ENCODE data around the gene A2M.

Gene A2M

DNA sequence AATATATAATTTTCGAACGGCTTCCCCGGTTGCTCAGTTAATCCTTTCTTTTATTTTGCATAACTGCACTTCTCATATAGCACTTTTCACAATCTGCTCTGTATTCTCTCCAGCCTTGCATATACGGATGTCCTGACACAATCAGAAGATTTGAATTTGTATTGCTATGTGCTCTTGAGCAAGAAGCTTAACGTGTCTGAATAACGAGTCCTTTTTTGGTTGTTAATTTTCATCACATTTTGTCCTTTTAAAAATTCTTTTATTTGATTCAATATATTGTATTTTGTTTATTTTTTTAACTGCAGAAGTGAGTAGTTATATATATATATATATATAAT lies 17.6 kb downstream of the A2M start:
- no peak for DNase-seq

DNA sequence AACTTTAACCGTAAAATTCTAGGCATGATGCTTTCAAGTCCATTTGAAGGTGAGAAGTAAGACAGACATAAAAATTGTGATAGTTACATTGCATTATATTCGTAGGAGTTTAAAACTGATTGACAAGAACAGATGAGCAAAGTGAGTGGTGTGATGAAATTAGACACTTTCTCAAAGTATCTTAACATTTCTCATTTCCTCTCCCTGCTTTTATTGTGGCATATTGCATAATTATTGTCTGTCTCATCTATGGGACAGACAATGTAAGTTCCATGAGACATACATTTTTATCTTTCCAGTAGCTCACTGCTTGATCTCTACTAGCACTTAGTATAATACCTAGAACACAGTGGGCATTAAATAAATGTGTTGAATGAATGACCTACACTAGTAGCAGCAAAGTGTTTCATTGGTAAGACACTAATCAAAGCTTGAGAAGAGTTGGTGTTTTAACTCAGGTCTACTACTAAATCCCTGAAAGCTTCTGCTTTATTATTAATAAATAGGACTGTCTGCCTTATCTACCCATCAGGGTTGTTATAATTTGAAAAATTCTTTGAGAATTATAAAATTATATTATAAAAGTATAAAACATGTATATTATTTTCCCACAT lies 19.0 kb downstream of the A2M start:
- DNase-seq: no peak

DNA sequence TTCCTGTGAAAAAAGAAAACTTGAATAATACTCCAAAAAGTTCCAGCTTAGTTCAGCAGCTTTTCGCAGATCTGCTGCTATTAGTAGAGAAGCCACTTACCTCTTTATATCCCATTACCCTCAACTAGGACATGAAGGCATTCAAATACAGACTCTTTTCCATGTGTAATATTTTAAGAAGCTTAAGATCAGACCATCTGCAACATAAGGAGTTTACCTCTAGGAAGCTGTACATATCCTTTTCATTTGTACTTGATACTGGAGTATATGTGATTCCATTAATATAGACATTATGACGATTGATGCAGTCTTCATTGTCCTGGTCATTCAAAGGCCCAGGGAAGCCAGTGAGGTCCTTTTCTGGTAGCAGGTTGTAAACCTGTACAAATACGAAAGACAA lies 20.4 kb downstream of the A2M start:
- DNase-seq: no peak

DNA sequence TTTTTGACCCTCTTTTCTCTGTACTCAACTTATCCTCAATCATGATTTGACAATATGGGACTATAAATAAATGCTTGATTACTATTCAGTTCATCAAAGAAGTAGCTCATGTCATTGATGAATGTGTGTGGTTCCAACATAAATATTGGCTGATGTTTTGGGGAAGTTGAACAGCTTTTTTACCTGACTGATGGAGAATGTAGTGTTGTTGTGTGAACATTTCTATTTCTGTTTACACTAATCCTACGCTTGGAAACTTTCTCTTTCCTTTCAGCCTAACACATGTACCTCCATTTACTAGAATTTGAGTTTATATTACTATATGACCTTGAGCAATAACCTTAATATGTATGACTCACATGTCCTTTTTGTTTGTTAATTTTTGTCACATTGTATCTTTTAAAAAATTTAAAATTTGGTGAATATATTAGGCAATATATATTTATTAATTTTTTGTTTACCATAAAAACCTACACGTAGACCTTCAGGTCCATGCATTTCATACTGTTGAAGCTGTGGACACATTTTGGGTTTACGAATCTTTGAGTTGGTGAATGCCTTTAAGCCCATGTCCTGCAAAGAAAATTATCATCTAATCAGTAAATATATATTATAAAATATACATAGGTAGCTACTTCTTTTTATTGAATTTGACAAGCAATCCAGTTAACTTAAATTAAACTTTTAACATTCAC lies 21.1 kb downstream of the A2M start:
- no peak for DNase-seq

DNA sequence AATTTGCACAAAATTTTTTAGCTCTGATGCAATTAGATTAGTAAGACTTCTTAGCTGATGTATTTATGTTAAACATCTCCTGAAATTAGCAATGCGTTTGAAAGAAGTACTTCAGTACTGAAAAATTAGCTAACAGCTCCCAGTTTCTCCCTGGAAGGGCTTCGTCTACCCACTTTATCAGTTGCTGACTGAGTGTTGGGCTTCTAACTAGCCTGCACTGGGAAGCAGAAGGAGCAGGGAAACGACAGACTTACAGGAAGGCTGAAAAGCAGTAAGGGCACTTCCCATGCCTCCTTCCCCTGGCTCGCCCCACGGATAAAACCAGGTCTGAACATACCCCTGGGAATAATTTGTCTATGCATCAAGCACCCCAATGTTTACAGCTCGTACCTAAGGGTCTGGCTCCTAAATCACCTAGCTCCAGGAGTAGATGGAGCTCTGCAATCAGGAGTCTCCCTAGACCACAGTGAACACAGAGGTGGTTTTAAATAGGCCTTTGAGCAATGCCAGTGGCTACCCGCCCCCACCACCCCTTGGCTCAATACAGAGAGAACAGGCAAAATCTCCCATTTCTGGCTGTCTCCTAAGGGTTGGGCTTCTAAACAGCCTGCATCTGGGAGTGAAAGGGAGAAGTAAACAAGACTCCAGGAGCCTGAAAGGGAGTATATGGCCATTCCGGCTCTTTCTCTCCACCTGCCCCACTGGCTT lies 23.7 kb downstream of the A2M start:
- no peak for DNase-seq

DNA sequence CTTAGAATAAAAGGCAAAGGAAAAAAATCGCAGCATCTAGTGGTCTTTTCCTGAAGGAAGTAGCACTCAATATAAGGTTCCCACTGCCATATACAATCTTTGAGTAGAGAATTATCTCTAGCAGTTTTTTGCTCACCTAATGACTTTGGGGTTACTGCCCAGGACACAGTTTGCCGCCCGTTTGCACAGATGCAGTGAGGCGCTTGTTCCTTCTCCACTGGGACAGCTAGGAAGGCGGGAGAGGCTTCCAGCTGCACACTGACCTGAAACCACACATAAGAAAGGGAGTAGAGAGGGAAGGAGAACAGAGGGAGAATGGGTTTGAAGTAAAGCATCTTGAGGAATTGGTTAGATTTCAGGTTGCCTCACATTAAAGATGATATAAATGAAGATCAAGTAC lies 25.5 kb downstream of the A2M start:
- DNase-seq: no peak

DNA sequence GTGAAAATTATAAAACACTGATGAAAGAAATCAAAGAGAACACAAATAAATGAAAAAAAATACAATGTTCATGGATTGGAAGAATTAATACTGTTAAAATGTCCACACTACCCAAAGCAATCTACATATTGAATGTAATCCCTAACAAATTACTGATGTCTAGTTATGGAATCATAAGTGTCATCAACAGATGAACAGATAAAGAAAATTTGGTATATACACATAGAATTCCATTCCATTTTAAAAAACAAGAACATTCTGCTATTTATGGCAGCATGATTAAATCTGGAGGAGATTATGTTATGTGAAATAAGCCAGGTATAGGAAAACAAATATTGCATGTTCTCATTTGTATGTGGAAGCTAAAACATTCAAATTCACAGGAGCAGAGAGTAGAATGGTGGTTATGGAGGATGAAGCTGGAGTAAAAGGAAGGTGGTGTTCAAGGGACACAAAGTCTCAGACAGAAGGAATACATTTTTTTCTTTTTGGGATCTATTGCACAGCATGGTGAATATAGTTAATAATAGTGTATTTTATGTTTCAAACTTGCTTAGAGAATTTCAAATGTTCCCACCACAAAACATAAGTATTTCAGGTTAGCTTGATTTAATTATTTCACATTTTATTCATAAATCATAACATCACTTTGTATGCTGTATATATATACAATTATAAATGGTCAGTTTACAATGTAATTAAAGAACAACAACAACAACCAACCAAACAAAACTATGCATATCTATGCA lies 28.5 kb downstream of the A2M start:
- DNase-seq: no peak

DNA sequence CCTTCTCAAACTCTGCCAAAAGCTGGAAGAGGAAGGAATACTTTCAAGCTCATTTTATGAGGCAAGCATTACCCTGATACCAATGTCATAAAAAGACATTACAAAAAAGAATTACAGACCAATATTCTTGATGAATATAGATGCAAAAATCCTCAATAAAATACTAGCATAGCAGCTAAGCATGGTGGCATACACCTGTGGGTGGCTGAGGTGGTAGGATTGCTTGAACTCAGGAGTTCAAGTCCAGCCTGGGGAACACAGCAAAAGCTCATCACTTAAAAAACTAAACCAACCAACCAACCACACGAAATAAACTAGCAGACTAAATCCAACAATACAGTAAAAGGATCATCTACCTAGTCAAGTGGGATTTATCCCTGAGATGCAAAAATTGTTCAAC lies 29.6 kb downstream of the A2M start:
- DNase-seq: no peak

DNA sequence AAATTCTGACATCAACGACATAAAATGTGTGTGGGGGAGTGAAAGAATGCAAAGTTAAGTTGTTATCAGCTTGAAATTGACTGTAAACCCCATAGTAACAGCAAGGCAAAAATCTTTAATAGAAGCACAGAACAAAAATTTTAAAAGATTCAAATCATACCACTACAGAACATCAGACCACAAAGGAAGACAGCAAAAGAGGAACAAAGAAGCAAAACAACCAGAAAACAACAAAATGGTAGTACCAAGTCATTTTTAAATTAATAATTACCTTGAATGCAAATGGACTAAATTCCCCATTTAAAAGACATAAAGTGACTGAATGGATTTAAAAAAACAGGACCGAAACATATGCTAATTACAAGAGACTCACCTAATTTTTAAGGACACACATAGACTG lies 31.3 kb downstream of the A2M start:
- DNase-seq: no peak

DNA sequence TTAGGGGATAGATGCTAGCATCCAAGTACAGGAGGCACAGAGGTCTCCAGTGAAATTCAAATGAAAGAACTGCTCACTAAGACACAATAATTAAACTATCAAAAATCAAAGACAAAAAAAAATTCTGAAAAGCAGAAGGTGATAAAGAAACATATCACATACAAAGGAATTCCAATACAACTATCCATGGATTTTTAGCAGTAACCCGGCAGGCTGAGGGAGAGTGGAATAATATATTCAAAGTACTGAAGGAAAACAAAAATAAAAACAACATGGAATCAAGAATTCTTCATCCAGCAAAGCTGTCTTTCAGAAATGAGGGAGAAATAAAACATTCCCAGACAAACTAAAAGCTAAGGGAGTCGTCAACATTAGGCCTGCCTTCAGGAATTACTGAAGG lies 31.9 kb downstream of the A2M start:
- DNase-seq: no peak

DNA sequence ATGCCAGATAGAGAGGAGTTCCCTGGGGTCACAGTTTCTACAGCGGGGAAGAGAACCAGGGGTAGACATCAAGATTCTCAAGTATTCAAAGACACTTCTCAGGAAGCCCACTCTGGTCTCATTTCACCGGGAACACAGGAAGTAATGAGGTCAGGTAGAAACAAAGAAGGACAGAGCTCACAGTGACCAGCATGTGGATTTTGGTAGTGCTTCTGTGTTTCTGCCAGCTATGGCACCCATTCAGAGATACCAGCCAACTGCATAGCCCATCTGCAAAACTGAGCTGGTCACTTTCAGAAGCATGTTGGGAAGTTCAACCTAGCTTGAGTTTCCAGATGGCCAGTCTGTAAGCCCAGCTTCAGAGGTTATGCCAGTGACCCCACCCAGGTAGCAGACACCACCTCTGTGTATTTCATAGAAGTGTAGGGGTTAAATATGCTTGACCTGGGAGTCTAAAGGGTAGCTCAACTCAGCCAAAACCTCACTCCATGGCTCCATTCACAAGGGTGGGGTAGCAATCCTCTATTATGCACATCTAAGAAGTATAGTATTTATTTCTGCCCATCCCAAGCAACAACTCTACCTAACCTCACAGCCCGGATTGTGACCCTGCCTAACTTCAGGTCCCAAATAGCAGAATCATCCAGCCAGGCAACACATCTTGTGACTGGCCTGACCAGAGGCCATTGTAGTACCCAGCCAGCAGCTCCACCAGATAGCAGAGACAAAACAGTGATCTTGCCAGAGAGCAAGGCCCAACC lies 33.9 kb downstream of the A2M start:
- no peak for DNase-seq

DNA sequence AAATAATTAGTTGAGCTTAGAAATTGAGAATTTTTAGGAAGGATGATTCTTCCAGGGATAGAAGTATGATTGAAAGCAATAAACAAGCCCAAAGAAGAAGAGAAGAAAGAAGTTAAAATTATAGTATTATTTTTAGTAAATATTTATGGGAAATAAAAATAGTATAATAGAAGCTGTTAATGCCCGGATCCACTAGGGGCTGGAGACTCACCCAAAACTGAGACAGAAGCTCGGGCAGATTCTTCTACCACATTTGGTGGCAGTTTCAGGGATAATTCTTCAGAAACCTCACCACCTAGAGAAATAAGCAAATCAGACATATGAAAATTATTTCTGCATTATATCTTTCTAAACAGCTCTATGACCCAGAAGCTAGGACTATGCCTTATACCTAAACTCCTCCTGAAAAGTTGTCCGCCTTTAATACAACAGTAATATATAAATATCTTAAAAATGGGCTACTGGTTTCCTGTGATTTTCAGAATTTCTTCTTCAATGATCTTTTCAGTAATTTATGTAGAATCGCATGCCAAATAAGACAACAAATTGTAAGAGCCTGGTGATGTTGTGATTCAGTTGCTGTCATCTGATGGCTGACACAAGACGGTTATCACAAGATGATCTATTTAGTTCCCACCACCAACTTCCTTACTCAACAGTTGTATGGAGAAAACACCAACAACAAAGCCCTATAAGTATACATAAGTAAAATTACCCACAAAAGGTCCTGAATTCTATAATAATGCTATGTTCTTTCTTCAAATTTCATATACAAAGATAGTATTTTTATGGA lies 35.6 kb downstream of the A2M start:
- no peak for DNase-seq

DNA sequence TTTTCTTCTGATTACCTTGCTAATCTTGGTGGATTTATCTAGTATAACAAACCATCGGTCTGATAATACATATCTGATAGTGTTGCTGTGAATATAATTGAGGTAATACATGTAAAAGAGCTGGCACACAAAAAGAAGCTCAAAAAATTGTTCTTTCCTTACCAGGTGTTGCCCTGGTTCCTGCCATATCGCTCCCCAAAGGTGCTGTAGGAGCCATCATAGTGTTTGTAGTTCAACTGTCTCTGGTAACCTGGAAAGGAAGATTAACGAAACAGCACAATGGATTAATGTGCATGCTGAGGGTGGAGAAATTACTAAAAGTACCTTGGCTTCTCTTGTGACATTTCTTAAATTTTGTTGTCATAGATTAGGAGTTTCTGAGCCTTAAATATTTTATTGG lies 36.6 kb downstream of the A2M start:
- DNase-seq: no peak

DNA sequence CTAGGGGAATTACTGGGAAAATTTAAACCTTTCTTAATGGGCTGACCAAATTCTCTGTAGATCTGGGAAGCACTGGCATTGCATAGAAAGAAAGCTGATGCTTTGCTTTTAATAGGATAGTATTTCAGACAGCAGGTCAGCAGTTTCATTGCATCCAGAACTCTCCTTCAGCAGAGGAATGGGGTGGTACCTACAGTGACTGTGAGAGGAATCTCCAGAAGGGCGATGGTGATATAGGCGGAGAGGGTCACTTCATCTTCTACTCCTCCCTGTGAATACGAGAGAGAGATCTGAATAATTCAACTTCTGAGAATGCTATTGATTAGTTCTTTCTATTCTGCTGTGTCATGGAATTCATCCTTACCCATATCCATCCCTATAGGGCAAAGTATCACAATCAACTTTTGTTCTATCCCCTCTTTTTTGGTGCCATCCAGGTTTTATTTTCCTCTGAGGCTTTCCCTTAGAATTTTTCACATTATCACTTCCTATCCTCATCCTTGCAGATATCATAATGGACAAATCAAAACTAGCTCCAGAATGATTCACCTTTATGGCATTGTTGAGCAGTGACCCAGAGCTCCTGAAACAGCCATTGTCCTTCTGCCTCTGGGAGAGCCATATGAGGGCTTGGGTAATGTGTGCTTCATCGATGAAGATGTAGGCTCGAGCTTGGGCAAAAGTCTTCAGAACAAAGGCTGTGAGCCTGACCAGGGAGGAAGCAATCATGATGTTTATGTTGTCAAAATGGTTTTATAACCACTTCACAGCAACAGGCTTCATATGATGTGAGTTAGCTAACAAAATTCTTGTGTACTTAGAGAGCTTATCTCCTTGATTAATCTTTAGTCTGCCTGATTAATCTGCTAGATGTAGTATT lies 38.3 kb downstream of the A2M start:
- no peak for DNase-seq

DNA sequence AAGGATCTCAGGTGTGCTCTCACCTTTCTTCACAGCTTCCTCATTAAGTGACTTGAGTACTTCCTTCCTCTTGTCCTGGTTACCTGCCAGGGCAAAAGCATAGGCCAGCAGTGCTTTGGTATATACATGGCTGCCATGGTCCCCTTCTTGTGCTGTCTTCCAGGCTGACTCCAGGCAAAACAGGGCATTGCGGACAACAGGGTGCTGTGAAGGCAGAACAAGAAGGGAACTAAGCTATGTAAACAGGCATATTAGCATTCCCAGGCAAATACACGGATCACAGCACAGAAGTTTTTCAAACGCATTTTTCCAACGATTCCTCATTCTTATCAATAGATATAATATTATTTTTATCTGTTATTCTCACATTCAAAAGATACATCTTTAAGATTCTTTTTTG lies 39.0 kb downstream of the A2M start:
- no peak for DNase-seq

DNA sequence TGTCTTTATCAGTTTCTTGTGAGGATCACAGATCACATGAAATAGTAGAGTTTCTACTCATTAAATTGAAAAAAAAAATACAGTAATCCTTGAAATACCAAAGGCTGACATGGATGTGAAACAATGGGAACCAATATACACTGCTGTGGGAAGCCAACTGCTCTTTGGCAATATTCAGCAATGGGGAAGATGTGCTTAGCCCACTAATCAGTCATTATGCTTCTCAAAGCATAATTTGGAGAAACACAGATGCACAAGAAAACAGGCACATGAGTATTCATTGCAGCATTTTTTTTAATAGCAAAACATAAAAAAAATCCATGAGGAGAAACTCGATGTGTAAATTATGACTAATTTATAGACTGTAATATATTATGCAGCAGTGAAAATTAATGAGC lies 40.6 kb downstream of the A2M start:
- no peak for DNase-seq

DNA sequence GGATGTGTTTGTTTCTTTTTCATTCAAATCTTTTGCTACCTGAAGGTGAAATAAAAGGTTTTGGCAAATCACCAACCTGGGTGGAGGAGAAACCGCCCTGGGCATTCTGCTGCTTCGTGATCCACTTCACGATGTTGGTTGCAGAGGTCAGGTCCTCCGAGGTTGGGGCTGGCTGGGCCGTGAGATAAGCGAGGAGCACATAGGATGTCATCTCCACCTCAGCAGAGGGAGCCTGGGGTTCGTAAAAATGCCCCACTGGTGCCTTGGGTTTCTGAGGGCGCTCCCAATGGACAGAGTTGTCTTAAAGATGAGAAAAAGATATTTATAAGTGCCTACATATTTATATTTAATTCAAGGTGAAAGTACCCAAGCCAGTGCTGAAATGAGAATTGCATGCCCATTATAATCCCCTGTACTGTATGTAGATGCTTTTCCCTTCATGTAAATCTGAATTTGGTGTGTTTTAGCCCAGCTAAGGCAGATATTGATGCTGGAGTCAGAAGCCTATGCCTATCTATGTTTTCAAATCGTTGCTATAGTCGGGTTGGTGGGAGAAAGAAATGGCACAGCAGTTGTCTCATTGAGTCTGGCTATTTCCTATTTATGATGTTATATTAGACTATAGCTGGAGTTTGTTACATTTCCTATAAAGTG lies 41.1 kb downstream of the A2M start:
- no peak for DNase-seq

DNA sequence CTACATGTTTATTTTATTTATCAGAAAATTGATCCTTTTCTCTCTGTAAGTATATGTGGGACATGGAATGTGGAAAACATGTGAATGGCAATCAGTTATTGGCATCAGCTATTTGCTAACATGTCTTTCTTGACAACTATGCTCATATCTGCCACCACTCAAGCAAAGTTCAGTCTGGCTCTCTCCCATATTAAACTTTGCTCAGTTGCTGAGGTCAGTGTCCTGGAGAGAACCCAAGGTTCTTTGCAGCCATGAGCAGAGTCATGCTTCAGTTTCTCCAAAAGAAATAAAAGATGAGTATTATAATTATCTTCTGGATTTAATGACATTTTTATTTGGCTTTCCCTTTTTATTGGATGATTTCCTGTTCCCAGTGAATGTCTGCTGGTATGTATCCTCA lies 42.6 kb downstream of the A2M start:
- no peak for DNase-seq

DNA sequence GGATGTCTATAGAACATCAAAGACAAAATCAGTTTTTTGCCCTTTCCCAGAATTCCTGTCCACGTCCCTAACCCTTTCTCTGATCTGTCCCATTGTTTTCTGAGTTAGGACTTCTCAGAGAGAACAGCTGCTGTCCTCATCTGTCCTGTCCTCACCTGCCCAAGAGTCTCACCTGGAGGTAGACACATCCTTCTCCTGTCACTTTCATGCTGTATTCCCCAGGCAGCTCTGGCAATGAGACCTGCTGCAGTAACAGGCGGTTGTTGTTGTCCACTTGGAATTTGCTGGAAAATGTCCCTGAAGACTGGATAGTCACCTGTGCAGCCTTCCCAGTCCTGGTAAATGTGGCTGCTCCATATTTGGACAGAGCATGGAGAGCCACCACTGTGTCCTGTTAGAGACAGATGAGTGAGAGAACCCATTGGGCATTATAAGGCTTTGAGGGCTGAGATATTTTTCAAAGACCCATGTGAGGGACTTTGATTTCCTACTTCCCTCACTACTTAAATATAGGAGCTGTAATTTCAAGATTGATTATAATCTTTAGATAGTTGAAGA lies 43.2 kb downstream of the A2M start:
- DNase-seq: no peak

DNA sequence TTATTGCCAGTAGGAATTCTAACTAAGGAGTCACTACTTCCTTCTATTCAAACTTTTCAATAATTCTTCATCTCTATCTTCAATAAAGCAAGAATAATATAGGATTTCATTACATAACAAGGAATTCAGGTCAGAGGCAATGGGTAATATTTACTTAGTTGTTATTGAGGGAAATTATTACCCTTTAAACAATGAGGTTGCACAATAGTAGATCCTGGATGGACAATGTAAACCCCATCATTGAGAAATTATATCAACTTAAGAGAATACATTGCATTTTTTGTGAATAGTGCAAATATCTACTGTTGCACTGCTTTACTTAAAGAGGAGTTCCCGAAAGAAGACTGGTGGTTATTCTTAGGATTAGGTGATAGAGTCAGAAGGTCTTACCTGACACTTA lies 43.8 kb downstream of the A2M start:
- no peak for DNase-seq
